Measurements from ENCODE around the gene CRB3.
"Not testable (repeated sequence)": the region's sequence is repeated elsewhere in the genome, so short reads cannot be mapped to it uniquely, and the experiment has no call there.

Gene CRB3

DNA sequence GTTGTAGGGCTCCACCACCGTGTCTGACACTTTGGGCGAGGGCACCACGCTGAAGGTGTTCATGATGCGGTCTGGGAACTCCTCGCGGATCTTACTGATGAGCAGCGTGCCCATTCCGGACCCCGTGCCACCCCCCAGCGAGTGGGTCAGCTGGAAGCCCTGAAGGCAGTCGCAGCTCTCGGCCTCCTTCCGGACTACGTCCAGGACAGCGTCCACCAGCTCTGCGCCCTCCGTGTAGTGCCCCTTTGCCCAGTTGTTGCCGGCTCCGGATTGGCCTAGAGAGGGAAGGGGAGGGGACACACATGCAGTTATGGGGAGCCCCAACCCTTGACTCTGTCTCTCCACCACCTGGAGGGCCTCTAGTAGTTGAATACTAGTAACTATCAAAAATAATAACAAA lies 31.9 kb downstream of the CRB3 start:
- DNase-seq = no peak

DNA sequence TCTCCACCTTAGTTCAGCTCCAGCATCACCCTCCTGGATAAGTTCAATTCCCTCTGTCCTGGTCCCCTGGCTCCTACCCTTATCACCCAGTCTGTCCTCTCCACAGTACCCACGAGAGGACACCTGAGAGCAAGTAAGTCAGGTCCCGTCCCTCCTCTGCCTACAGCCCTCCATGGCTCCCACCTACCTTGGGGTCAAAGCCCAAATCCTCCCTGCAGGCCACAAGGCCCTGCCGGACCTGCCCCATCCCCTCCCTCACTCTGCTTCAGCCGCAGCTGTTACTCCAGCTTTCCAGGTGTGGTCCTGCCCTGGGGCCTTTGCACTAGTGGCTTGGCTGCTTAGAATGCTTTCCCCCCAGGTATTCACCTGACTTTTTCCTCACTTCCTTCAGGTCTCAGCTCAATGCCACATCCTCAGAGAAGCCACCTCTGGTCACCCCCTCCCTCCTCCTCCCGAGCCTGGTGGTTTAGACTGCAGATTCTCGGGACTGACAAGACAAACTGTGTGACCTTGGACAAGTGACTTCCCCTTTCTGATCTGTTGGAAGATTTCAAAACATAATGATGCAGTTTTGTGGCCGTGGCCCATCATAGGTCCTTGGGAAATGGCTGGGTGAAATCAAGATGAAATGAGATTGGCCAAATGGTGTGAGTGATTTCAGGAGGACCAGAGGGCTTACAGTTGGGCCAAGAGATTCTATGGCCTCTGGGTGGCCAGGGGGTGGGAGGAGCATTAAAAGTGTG lies 34.4 kb downstream of the CRB3 start:
- peak; percentile 83 to 92 (median 84) for DNase-seq

DNA sequence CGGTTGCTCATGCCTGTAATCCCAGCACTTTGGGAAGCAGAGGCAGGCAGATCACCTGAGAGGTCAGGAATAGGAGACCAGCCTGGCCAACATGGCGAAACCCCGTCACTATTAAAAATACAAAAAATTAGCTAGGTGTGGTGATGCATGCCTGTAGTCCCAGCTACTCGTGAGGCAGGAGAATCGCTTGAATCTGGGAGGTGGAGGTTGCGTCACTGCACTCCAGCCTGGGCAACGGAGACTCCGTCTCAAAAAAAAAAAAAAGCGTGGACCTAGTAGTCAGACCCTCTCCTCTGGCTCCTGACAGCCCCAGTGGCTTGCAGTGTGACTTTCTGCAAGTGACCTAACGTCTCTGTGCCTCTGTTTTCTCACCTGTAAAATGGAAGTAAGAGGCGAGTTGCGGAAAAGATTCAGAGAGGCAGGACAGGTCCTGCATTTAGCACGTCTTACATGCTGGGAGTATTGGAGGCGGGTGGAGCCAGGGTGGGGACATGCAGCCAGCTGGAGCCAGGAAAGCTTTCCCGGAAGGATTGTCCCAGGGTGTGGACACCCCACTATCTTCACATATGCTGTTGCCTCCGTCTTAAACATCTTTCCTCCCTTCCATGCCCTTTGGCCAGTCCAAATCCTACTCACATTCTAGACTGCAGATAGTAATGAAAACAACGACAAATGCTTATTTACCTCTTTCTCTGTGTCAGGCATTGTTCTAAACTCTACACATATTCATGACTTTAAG lies 35.1 kb downstream of the CRB3 start:
- no peak for DNase-seq

DNA sequence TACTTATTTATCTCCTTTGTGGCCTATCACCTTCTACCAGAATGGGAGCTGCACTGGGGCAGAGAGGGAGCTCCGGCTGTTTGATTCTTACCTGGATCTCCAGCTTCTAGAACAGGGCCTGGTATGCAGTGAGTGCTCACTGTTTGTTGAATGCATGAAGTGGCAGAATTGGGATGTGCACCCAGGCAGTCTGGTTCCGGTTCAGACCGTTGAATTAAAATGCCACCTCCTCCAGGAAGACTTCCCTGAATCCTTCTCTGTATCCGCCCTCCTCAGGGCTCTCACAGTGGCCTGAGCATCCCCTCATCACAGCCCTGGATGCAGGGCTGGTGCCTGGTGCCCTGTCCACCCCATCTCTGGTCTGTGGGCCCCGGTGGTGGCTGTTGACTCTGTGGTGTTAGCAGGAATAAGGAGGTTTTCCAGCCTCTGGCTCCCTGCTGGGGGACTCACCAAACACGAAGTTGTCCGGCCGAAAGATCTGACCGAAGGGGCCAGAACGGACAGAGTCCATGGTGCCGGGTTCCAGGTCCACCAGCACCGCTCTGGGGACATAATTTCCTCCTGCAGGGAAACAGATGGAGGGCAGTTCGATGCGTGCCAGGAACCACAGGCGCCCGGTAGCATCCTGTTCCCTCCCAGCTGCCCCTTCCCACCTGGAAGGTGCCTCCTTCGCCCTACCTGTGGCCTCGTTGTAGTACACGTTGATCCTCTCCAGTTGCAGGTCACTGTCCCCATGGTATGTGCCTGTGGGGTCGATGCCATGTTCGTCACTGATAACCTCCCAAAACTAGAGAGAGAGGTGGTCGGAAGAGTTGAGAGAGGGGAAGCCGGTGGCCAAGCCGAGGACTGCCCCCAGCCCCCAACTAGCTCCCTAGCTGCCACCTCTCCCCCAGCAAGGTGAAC lies 37.0 kb downstream of the CRB3 start:
- DNase-seq = no peak

DNA sequence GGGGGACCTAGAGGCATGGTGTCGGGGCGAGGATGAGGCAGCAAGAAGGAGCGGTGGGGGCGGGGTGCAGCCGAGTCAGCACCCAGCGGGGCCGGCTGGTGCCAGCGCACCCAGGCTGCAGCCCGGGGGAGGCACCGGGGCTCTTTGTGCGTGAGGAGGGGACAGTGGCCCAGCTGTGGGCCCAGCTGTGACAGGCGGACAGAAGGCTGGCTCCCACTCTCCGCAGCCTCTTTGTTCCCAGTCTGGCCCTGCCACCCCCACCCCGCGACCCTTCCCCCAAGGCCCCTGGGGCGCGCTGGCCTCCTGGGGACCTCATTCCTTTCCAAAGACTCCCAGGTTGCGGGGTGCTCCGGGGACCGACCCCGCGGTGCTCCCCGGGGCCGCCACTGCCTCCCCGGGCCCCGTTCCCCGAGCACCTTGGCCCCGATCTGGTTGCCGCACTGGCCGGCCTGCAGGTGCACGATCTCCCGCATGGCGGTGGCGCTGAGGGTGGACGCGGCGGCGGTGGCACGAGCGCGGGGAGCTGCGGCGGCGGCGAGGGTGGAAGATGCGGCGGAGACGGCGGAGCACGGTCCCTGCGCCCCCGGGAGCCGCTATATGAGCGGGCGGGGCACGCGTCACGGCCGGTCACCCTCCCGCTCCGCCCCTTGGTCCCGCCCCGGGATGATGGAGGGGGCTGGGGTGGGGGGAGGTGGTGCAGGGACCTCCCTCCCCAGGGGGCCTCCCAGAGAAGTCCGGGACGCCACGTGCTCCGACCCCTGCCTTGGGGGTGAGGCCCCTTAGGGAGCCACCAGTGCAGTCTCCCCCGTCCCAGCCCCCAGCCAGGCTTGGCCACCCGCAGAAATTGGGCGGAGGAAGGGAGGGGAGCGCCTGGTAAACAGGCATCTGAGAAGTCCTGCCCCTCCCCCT lies 37.9 kb downstream of the CRB3 start, which contains the start of gene TUBB4A:
Gene TUBB4A (minus strand): TSS at position 570 of the 909 bp plus-strand sequence. CDS start 97 bp downstream, at position 473.
- peak in 1 of 4 experiments; percentile 29 for DNase-seq

DNA sequence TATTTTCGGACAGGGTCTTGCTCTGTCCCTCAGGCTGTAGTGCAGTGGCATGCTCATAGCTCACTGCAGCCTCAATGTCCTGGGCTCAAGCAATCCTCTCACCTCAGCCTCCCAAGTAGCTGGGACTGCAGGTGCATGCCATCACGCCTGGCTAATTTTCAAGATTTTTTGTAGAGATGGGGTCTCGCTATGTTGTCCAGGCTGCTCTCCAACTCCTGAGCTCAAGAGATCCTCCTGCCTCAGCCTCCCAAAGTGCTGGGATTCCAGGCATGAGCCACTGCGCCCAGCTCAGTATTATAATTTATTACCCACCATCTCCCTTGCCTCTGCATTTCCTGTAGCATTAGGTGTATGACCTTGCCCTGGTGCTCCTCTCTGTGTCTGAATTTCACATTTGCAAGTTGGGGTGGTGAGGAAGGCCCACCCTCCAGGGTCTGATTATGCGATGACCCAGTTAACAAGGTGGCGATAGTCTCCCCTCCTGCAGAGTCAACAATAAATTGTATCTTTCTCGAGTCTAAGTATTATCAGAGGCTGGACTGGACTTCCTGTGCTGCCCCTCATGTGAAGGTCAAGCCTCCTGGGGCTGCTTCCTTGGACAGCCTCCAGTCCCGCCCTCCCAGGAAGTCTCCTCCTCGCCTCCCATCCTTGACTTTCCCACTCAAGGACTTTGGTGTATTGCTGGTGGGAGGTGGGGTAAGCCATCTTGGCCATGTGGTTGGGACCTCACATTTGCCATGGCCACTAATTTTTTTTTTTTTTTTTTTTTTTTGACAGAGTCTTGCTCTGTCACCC lies 39.5 kb downstream of the CRB3 start:
- DNase-seq = no peak

DNA sequence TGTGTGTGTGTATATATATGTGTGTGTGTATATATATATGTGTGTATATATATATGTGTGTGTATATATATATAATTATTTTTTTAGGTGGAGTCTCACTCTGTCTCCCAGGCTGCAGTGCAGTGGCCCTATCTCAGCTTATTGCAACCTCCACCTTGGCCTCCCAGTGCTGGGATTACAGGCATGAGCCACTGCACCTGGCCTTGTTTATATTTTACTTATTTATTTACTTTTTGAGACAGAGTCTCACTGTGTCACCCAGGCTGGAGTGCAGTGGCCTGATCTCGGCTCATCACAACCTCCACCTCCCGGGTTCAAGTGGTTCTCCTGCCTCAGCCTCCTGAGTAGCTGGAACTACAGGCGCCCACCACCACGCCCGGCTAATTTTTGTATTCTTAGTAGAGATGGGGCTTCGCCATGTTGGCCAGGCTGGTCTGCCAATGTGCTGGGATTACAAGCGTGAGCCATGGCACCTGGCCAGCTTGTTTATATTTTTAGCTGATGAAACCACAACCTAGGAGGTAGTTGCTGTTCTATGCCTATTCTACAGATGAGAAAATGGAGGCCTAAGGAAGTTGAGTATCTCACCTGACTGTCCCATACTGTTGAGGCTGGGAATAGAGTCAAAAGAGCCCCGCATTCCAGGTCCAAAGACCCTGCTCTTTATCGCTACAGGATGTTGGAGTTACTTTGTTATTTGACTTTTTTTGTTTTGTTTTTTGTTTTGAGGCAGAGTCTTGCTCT lies 44.1 kb downstream of the CRB3 start:
- DNase-seq = not testable (repeated sequence)

DNA sequence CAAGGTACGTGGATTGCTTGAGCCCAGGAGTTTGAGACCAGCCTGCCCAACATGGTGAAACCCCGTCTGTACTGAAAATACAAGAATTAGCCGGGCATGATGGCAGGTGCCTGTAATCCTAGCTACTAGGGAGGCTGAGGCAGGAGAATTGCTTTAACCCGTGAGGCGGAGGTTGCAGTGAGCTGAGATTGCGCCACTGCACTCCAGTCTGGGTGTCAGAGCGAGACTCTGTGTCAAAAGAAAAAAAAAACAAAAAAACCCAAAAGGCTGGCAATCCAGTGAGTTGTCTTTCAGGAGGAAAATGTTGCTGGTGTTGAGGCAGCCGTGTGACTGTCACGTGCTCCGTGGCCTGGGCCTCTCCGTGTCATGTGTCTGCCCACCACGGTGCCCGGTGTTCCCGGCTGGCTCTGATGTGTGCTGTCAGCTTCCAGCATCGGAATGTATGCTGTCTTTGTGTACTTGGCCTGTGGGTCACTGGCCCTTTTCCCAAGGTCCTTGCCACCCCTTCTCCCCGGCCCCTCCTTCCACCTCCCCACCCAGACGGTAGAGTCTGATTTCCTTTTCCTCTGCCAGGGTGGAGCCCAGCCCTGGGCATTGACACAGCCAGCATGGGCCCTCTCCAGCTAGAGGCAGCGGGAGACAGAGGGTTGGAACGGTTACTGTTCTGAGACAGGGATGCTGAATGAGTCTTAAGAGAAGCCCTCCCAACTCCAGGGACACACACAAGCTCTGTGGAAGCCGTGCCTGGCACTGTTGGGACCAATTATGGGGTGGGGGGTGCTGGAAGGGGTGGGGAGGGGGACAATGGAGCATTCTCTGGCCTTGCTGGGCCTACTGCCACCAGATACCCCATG lies 45.3 kb downstream of the CRB3 start:
- peak in 3 of 4 experiments; percentile 48 to 69 (median 49) for DNase-seq

DNA sequence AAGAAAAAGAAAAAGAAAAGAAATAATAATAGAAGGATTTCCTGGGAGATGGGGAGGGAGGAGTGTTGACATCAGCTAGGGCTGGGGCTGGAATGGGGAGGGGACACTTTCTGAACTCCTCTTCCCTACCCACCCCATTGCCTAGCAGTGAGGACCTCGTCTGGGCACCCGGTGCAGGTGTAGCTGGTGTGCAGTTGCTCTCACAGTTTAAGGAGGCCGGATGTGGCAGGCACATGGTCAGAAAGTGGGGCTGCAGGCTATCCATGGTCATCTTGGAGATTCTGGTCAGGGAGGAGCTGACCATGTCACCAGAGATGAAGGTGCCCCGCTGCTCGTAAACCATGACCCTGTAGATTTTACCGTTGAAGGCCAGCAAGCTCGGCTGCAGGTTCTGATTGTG lies 46.5 kb downstream of the CRB3 start:
- no peak for DNase-seq

DNA sequence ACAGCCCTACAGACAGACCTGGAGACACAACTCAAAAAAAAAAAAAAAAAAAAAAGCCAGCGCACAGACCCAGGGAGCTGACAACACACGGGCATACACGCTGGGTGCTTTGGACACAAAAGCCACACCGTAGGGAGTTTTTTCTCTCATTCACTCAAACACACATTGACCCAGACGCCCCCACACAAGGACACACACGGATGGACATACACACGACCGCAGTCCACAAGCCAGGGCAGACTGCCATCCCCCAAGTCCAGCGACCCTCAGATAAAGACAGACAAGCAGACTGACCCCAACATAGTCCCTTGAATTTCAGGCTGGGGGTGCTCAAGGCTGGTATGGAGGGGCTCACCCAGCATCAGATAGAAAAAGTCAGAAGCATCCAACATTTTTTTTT lies 50.0 kb downstream of the CRB3 start:
- DNase-seq = no peak

DNA sequence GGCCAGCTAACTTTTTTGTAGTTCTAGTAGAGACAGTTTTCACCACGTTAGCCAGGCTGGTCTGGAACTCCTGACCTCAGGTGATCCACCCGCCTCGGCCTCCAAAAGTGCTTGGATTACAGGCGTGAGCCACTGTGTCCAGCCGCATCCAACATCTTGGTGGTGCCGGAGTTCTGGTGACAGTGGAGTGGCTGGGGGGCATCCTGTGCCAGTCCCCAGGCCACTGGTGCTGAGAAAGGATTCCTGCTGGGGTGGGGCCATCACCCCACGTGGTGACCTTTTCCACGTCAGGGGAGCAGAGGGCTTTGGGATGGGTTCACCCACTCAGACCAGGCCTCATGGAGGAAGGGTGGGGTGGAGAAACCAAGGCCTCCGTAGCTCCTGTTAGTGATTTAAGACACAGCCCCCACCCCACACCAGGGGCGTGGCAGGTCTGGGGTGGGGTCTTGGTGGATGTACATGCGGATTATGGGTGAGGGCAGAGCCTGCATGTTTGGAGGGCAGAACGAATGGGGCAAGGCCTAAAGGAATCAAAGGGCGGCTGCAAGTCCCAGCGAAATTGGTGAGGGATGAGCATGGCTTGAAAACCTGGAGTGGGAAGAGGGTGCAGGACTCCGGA lies 51.0 kb downstream of the CRB3 start:
- DNase-seq = no peak

DNA sequence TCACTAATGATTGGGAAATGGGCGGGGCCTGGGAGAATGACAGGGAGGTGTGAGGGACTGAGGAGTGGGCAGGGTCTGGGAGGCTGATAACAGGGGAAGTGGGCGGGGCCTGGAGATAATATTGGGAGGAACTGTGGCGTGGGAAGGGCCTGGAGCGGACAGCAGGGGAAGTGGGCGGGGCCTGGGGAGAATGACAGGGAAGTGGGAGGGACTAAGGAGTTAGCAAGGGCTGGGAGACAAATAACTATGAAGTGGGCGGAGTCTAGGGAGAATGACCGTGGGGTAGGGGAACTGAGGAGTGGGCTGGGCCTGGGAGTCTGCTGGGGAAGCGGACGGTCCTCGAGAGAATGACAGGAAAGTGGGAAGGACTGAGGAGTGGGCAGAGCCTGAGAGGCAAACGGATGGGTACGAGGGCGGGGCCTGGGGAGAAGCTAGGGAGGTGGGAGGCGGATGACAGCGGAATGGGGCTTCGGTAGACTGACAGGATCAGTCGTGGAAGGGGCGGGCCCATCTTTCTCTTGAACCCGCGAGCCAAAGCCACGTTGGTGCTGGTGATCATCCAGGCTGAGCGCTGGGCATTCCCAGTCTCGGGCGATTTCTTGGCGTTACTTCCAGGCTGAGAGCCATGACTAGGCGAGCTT lies 52.1 kb downstream of the CRB3 start:
- DNase-seq = peak; percentile 92 to 98 (median 96)
